H1 (cell line): Measurements from ENCODE around the gene TP53BP2. TPM values are rescaled to one million over a fixed set of nuclear protein-coding genes. Genes with fewer than 3 reads are reported as not detected.

Source experiments
- CREB1 ChIP-seq: IDR thresholded peaks from 2 replicates; pipeline ENCODE4 v1.6.1; 2012; ENCODE audit warnings: inconsistent platforms
- EP300 ChIP-seq, 2 experiments: IDR thresholded peaks; 1 replicate in 1 of 2; 2 replicates in 1 of 2; pipeline ENCODE4 v1.6.1; 2011 to 2012; ENCODE audit warnings: low read depth in 2 of 2, low read length in 2 of 2, mild to moderate bottlenecking in 2 of 2, borderline replicate concordance in 1 of 2, inconsistent platforms in 1 of 2, moderate library complexity in 1 of 2
- GTF2F1 ChIP-seq: IDR thresholded peaks from 2 replicates; pipeline ENCODE4 v1.6.1; 2012; ENCODE audit warnings: low read depth, low read length, improper control_type of control experiment, borderline replicate concordance
- KDM1A ChIP-seq: fragments of 200-600, 300-600 bp; sonication (generic); IDR thresholded peaks from 2 replicates; pipeline ENCODE4 v1.7.1; 2016; ENCODE audit warnings: mild to moderate bottlenecking, low read length, borderline replicate concordance
- SP2 ChIP-seq: IDR thresholded peaks from 2 replicates; pipeline ENCODE4 v1.6.1; 2012; ENCODE audit warnings: mild to moderate bottlenecking, low read length, inconsistent platforms
- polyA plus RNA-seq, 7 experiments: library from polyadenylated mRNA; depleted of rRNA in 3 of 7; stranded (reverse) in 5 of 7; unstranded in 2 of 7; fragments of >200 nt in 5 of 7; fragments of 200-250 nt in 2 of 7; gene quantifications; 1 replicate in 5 of 7; 2 replicates in 1 of 7; 4 replicates in 1 of 7; pipeline versions ENCODE4 v1.2.1 to v1.2.3, GENCODE V29; 2011 to 2013; ENCODE audit warnings: missing spikeins in 2 of 7, mixed read lengths in 2 of 7
- total RNA-seq: library from RNA; stranded (reverse); fragmentation: NEBNext Ultra II Directional; extraction: Animal tissue kit (Norgen Biotek cat#: 25700); gene quantifications from 2 replicates; pipeline ENCODE4 v1.2.1, GENCODE V29; 2021

Gene TP53BP2
- total and polyA plus RNA-seq, 2 of the 8 experiments (the other 6 are each of a cell fraction or from before 2014, with no cell fraction given), result 18.0 to 38.7 TPM

DNA sequence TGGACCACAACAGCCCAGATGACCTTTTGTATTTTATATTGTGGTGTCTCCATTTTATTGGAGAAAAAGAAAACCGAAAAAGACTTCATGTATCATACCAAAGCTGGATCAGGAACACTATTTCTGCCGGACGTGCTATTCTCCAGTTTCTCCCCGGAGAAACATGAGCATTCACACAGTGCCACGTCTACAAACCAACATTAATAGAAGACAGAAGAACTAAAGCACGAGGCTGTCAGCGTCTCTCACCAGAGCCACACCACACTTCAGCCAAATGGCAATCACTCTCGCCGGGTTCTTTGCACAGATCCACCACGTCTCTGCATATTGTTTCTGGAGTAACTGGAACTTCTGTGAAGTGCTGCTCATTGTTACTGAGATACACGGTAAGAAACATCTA, 24.8 kb downstream of the TP53BP2 start (continued):
- no peak for TF ChIP-seq KDM1A
- TF ChIP-seq GTF2F1, result no peak
- no peak for TF ChIP-seq CREB1
- no peak for TF ChIP-seq EP300 (IDR thresholded peaks at IDR 0.05; ENCODE audit: borderline replicate concordance in 1 of 2, low read depth in 2 of 2, low read length in 2 of 2)
- no peak for TF ChIP-seq SP2
